ENCODE measurements around the gene CNGB1. TPM values are rescaled to one million over a fixed set of nuclear protein-coding genes. Genes with fewer than 3 reads are reported as not detected.

The CNGB1 gene
- total RNA-seq, 1 experiment from 2014 or later: not detected

- no peak for TF ChIP-seq ARID4B (CRISPR knock-in tag; IDR thresholded peaks at IDR 0.05; ENCODE audit: borderline replicate concordance)
- no peak for TF ChIP-seq ZNF425 (CRISPR knock-in tag; conservative IDR thresholded peaks at IDR 0.05)
- TF ChIP-seq ZNF263 (CRISPR knock-in tag; IDR thresholded peaks at IDR 0.05; ENCODE audit: low read depth): no peak
- TF ChIP-seq RORB (CRISPR knock-in tag; IDR thresholded peaks at IDR 0.05): no peak
- no peak for TF ChIP-seq NR3C1 (CRISPR knock-in tag; conservative IDR thresholded peaks at IDR 0.05; ENCODE audit: low read depth)
- TF ChIP-seq HMGXB4 (CRISPR knock-in tag; IDR thresholded peaks at IDR 0.05): no peak
- TF ChIP-seq EMX1 (CRISPR knock-in tag; IDR thresholded peaks at IDR 0.05): no peak
These were observed 11.1 kb downstream of the CNGB1 start (continued) for GRCh38 chr16:57959804-57960203.

GRCh38 chr16:57959121-57959520 is 11.8 kb downstream of the CNGB1 start:
- no peaks in the 10 kb centered on the region for H3K9me3 Mint-ChIP-seq
- H3K4me1 Mint-ChIP-seq: peaks cover 19% of the 10 kb centered on the region
- no peak for ATAC-seq
- ChIA-PET POLR2A (no interaction called here), CTCF (interaction anchor here (1.0 kb wide), 1 partner anchor 19 kb away, joined by 3 read pairs; no protein-coding TSS in a partner anchor)
- no peak overlapping the region for H3K4me3 Mint-ChIP-seq
- H3K27ac Mint-ChIP-seq: peak overlapping the region; percentile 80; the same call in 1 of the 2 replicates
- no peaks in the 10 kb centered on the region for H3K27me3 Mint-ChIP-seq (ENCODE audit: low read depth)
- no peak for DNase-seq (ENCODE audit: low spot score)
- H3K36me3 Mint-ChIP-seq: no peaks in the 10 kb centered on the region
- TF ChIP-seq MLX (CRISPR knock-in tag; IDR thresholded peaks at IDR 0.05) (no peak), ATF6 (CRISPR knock-in tag; IDR thresholded peaks at IDR 0.05) (no peak), HMGXB4 (CRISPR knock-in tag; IDR thresholded peaks at IDR 0.05) (no peak), TP53 (CRISPR knock-in tag; IDR thresholded peaks at IDR 0.05) (no peak), USF1 (CRISPR knock-in tag; IDR thresholded peaks at IDR 0.05) (no peak), ESRRA (CRISPR knock-in tag; IDR thresholded peaks at IDR 0.05; ENCODE audit: borderline replicate concordance) (no peak)

Measured in WTC11 (cell line).